ENCODE data around the gene IMPG2. TPM values are rescaled to one million over a fixed set of nuclear protein-coding genes. Genes with fewer than 3 reads are reported as not detected.

Gene IMPG2
- total and polyA plus RNA-seq, 4 donors, result 0.04 to 0.54 (median 0.10) TPM

DNA sequence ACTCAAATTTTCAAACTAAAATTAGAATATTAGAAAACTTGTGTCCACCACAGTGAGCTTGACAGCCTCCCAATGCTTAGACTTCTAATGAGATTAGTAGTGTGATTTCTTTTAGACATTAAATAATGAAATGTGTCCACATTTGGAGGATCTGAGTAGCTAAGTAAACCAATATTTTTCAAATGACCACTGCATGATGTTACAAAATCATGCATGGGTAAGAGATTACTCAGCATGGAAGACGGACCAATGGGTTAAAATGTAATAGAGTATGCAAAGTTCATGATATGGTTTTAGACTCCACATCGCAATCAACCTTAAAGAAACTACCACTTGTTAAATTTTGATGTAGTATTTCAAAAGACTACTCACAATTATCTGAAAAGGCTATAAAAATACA lies 130.6 kb downstream of the IMPG2 start:
- Histone ChIP-seq H3K27me3 (ENCODE audit: control insufficient read depth in 3 of 3, insufficient read depth in 3 of 3, low read length in 2 of 3) (no peaks in the 10 kb centered on the region), H3K4me1 (ENCODE audit: control insufficient read depth in 5 of 5, insufficient read depth in 5 of 5, low read length in 5 of 5) (no peaks in the 10 kb centered on the region), H3K27ac (ENCODE audit: low read depth in 1 of 2, low read length in 1 of 2) (no peak overlapping the region), H3K4me3 (no peak overlapping the region), H3K36me3 (ENCODE audit: control insufficient read depth in 4 of 4, insufficient read depth in 4 of 4, low read length in 4 of 4) (no peaks in the 10 kb centered on the region), H3K9ac (ENCODE audit: insufficient read depth in 1 of 2, low read length in 2 of 2) (no peak overlapping the region), H3K9me3 (ENCODE audit: control insufficient read depth in 4 of 4, insufficient read depth in 3 of 4, low read length in 3 of 4) (no peaks in the 10 kb centered on the region)
- DNase-seq (no peak), ATAC-seq (ENCODE audit: insufficient read depth, low FRiP score) (no peak)
- WGBS, 2 donors, result 90 to 97% methylated on average over 2 of the region's 2 CpGs
- TF ChIP-seq, protein P1, sequence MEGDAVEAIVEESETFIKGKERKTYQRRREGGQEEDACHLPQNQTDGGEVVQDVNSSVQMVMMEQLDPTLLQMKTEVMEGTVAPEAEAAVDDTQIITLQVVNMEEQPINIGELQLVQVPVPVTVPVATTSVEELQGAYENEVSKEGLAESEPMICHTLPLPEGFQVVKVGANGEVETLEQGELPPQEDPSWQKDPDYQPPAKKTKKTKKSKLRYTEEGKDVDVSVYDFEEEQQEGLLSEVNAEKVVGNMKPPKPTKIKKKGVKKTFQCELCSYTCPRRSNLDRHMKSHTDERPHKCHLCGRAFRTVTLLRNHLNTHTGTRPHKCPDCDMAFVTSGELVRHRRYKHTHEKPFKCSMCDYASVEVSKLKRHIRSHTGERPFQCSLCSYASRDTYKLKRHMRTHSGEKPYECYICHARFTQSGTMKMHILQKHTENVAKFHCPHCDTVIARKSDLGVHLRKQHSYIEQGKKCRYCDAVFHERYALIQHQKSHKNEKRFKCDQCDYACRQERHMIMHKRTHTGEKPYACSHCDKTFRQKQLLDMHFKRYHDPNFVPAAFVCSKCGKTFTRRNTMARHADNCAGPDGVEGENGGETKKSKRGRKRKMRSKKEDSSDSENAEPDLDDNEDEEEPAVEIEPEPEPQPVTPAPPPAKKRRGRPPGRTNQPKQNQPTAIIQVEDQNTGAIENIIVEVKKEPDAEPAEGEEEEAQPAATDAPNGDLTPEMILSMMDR (IDR thresholded peaks at IDR 0.05; ENCODE audit: control extremely low read depth, extremely low read depth), result no peak

GRCh38 chr3:101189176-101189575 lies 131.2 kb downstream of the IMPG2 start:
- TF ChIP-seq, protein P1 (IDR thresholded peaks at IDR 0.05; ENCODE audit: control extremely low read depth, extremely low read depth), result no peak
- ATAC-seq (ENCODE audit: insufficient read depth, low FRiP score), result no peak
- Histone ChIP-seq H3K4me3 (no peak overlapping the region), H3K27me3 (ENCODE audit: control insufficient read depth in 3 of 3, insufficient read depth in 3 of 3, low read length in 2 of 3) (no peaks in the 10 kb centered on the region), H3K36me3 (ENCODE audit: control insufficient read depth in 4 of 4, insufficient read depth in 4 of 4, low read length in 4 of 4) (no peaks in the 10 kb centered on the region), H3K4me1 (ENCODE audit: control insufficient read depth in 5 of 5, insufficient read depth in 5 of 5, low read length in 5 of 5) (no peaks in the 10 kb centered on the region), H3K9ac (ENCODE audit: insufficient read depth in 1 of 2, low read length in 2 of 2) (no peak overlapping the region), H3K9me3 (ENCODE audit: control insufficient read depth in 4 of 4, insufficient read depth in 3 of 4, low read length in 3 of 4) (no peaks in the 10 kb centered on the region), H3K27ac (ENCODE audit: low read depth in 1 of 2, low read length in 1 of 2) (no peak overlapping the region)
- 87 to 89% methylated on average over 2 of the region's 2 CpGs for WGBS, 2 donors
- no peak for DNase-seq

DNA sequence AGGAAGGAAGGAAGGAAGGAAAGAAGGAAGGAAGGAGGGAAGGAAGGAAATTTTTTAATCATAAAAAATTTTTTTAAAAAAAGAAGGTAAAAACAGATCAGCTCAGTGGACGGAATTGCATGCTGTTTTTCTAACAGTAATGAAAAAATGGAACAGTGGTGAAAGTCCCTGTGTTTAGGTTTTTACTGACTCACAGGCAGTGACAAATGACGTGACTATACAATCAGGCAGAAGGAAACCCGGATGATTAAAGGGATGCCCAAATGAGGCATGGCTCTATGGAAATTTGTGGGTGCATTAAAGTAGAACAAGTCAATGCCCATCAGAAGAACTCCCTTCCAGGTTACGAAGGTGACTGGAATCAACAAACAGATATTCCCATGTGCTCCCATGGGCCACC lies 135.0 kb downstream of the IMPG2 start:
- WGBS, 2 donors, result 83 to 88% methylated on average over 4 of the region's 4 CpGs

DNA sequence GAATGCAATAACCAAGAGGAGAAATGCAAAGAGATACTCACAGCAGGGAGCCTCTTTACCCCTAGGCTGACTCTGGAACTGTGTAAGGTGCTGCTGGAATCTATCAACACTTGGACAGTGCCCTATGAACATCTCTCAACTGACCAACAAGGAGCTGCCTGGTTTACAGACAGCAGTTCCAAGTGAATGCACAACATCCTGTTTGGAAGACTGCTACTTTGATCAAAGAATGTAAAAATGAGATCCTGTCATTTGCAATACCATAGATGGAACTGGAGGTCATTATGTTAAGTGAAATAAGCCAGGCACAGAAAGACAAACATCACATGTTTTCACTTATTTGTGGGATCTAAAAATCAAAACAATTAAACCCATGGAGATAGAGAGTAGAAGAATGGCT lies 136.3 kb downstream of the IMPG2 start:
- ATAC-seq (ENCODE audit: insufficient read depth, low FRiP score) (no peak), DNase-seq (no peak)
- no peaks in the 10 kb centered on the region for H3K27me3 ChIP-seq (ENCODE audit: control insufficient read depth in 3 of 3, insufficient read depth in 3 of 3, low read length in 2 of 3)
- no peak overlapping the region for H3K4me3 ChIP-seq
- H3K9ac ChIP-seq (ENCODE audit: insufficient read depth in 1 of 2, low read length in 2 of 2), result no peak overlapping the region
- H3K4me1 ChIP-seq (ENCODE audit: control insufficient read depth in 5 of 5, insufficient read depth in 5 of 5, low read length in 5 of 5), result no peaks in the 10 kb centered on the region
- no peak overlapping the region for H3K27ac ChIP-seq (ENCODE audit: low read depth in 1 of 2, low read length in 1 of 2)
- TF ChIP-seq, protein P1 (IDR thresholded peaks at IDR 0.05; ENCODE audit: control extremely low read depth, extremely low read depth), result no peak
- no peaks in the 10 kb centered on the region for H3K36me3 ChIP-seq (ENCODE audit: control insufficient read depth in 4 of 4, insufficient read depth in 4 of 4, low read length in 4 of 4)
- no peaks in the 10 kb centered on the region for H3K9me3 ChIP-seq (ENCODE audit: control insufficient read depth in 4 of 4, insufficient read depth in 3 of 4, low read length in 3 of 4)

More for the DNA sequence above, 135.0 kb downstream of the IMPG2 start:
- Histone ChIP-seq H3K4me1 (ENCODE audit: control insufficient read depth in 5 of 5, insufficient read depth in 5 of 5, low read length in 5 of 5) (no peaks in the 10 kb centered on the region), H3K9me3 (ENCODE audit: control insufficient read depth in 4 of 4, insufficient read depth in 3 of 4, low read length in 3 of 4) (no peaks in the 10 kb centered on the region), H3K27me3 (ENCODE audit: control insufficient read depth in 3 of 3, insufficient read depth in 3 of 3, low read length in 2 of 3) (no peaks in the 10 kb centered on the region), H3K4me3 (no peak overlapping the region), H3K27ac (ENCODE audit: low read depth in 1 of 2, low read length in 1 of 2) (no peak overlapping the region), H3K36me3 (ENCODE audit: control insufficient read depth in 4 of 4, insufficient read depth in 4 of 4, low read length in 4 of 4) (no peaks in the 10 kb centered on the region), H3K9ac (ENCODE audit: insufficient read depth in 1 of 2, low read length in 2 of 2) (no peak overlapping the region)
- ATAC-seq (ENCODE audit: insufficient read depth, low FRiP score), result no peak
- no peak for DNase-seq
- TF ChIP-seq, protein P1 (IDR thresholded peaks at IDR 0.05; ENCODE audit: control extremely low read depth, extremely low read depth), result no peak

All from lung (tissue), 12 donors.